ENCODE data around the gene SPACA5. TPM values are rescaled to one million over a fixed set of nuclear protein-coding genes. Genes with fewer than 3 reads are reported as not detected.
A peak's percentile ranks its signal among the peaks of the same experiment; 100 is the strongest.
"Not testable (repeated sequence)": the region's sequence is repeated elsewhere in the genome, so short reads cannot be mapped to it uniquely, and the experiment has no call there.

The SPACA5 gene
- total and polyA plus RNA-seq, 9 of the 15 experiments (the other 6 are each of a cell fraction or from before 2014, with no cell fraction given) = not detected

GRCh38 chrX:47960406-47960805 is 46.4 kb upstream of the SPACA5 start (continued):
- TF ChIP-seq MYNN (IDR thresholded peaks at IDR 0.05) = no peak
- TF ChIP-seq MYNN (CRISPR knock-in tag; IDR thresholded peaks at IDR 0.05) = no peak

GRCh38 chrX:47961830-47962229 is 45.0 kb upstream of the SPACA5 start:
- ATAC-seq; H3K4me3 ChIP-seq; H3K4me1 ChIP-seq (replicated peaks in 1 of 2; ENCODE audit: control insufficient read depth in 2 of 2, insufficient read depth in 2 of 2, low read length in 2 of 2); H3K36me3 ChIP-seq (ENCODE audit: control insufficient read depth, insufficient read depth, low read length); H3K79me2 ChIP-seq (ENCODE audit: control insufficient read depth, insufficient read depth, low read length); BruUV-seq (replicated peaks); CTCF ChIA-PET (ENCODE audit: low intra/inter-chr PET ratio); H3K9ac ChIP-seq (ENCODE audit: insufficient read depth in 1 of 2, low read depth in 2 of 2, low read length in 2 of 2); FAIRE-seq; H3K9me3 ChIP-seq (replicated peaks; ENCODE audit: control insufficient read depth, insufficient read depth, low read depth, low read length); in situ Hi-C loops (cut with MboI); H3K27ac ChIP-seq (ENCODE audit: extremely low read depth, low read depth, low read length); POLR2A ChIA-PET; H2AFZ ChIP-seq (ENCODE audit: low read depth, low read length); H3K27me3 ChIP-seq (ENCODE audit: control insufficient read depth in 2 of 2, insufficient read depth in 2 of 2, low read length in 2 of 2); H3K9me1 ChIP-seq (ENCODE audit: control insufficient read depth, insufficient read depth, low read length); intact Hi-C loops (cut with micrococcal nuclease); H4K20me1 ChIP-seq (replicated peaks; ENCODE audit: control insufficient read depth, insufficient read depth, low read length); H3K4me2 ChIP-seq (ENCODE audit: insufficient read depth, low read length); DNase-seq (ENCODE audit: extremely low read depth in 1 of 4, low spot score in 3 of 4): not testable (repeated sequence)
- peak; percentile 61 for TF ChIP-seq ESRRA (IDR thresholded peaks at IDR 0.05; ENCODE audit: borderline replicate concordance, low read depth)
- WGBS (ENCODE audit: insufficient coverage, low coverage, missing lambda C conversion rate) = 19% methylated on average over 4 of the region's 6 CpGs

- H3K9ac ChIP-seq (ENCODE audit: insufficient read depth in 1 of 2, low read depth in 2 of 2, low read length in 2 of 2); H3K36me3 ChIP-seq (ENCODE audit: control insufficient read depth, insufficient read depth, low read length); H3K4me1 ChIP-seq (replicated peaks in 1 of 2; ENCODE audit: control insufficient read depth in 2 of 2, insufficient read depth in 2 of 2, low read length in 2 of 2); H4K20me1 ChIP-seq (replicated peaks; ENCODE audit: control insufficient read depth, insufficient read depth, low read length); in situ Hi-C loops (cut with MboI); BruUV-seq (replicated peaks); H3K4me2 ChIP-seq (ENCODE audit: insufficient read depth, low read length); H2AFZ ChIP-seq (ENCODE audit: low read depth, low read length); H3K27ac ChIP-seq (ENCODE audit: extremely low read depth, low read depth, low read length); CTCF ChIA-PET (ENCODE audit: low intra/inter-chr PET ratio); H3K9me3 ChIP-seq (replicated peaks; ENCODE audit: control insufficient read depth, insufficient read depth, low read depth, low read length); H3K27me3 ChIP-seq (ENCODE audit: control insufficient read depth in 2 of 2, insufficient read depth in 2 of 2, low read length in 2 of 2); ATAC-seq; DNase-seq (ENCODE audit: extremely low read depth in 1 of 4, low spot score in 3 of 4); H3K4me3 ChIP-seq; H3K9me1 ChIP-seq (ENCODE audit: control insufficient read depth, insufficient read depth, low read length); intact Hi-C loops (cut with micrococcal nuclease); POLR2A ChIA-PET; H3K79me2 ChIP-seq (ENCODE audit: control insufficient read depth, insufficient read depth, low read length); FAIRE-seq: not testable (repeated sequence)
- 12% methylated on average over 7 of the region's 14 CpGs for WGBS (ENCODE audit: insufficient coverage, low coverage, missing lambda C conversion rate)
Measured at GRCh38 chrX:47965526-47965925, 41.3 kb upstream of the SPACA5 start.

Data from K562 (cell line).